ENCODE data around the gene REC8. TPM values are rescaled to one million over a fixed set of nuclear protein-coding genes. Genes with fewer than 3 reads are reported as not detected.
A peak's percentile ranks its signal among the peaks of the same experiment; 100 is the strongest.

Gene REC8
- total RNA-seq, 1 donor from 2014 or later: 18.4 TPM

DNA sequence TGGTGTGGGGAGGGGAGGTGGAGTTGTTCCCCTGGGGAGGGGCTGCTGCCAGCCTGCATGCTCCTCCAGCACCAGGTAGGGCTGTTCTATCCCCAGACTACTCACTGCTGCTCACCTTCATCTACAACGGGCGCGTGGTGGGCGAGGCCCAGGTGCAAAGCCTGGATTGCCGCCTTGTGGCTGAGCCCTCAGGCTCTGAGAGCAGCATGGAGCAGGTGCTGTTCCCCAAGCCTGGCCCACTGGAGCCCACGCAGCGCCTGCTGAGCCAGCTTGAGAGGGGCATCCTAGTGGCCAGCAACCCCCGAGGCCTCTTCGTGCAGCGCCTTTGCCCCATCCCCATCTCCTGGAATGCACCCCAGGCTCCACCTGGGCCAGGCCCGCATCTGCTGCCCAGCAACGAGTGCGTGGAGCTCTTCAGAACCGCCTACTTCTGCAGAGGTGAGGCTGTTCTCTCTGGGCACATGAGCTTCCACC lies 7.3 kb upstream of the REC8 start:
- peaks cover 83% of the 10 kb centered on the region for H3K36me3 ChIP-seq

DNA sequence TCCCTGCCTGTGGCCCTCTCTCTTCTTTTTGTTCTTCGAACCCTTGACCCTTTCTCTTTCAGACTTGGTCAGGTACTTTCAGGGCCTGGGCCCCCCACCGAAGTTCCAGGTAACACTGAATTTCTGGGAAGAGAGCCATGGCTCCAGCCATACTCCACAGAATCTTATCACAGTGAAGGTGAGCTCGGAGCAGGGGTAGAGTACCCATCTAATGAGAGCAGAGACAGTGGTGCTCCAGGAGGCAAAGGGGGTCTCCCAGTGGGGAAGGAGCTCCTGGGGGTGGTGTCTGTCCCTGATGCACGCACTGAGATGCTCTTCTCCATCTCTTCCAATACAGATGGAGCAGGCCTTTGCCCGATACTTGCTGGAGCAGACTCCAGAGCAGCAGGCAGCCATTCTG lies 6.1 kb upstream of the REC8 start:
- Histone ChIP-seq H3K9me3 (no peaks in the 10 kb centered on the region), H3K27me3 (ENCODE audit: low read depth) (no peaks in the 10 kb centered on the region), H3K4me1 (peaks cover 25% of the 10 kb centered on the region), H3K4me3 (no peak overlapping the region), H3K36me3 (peaks cover 80% of the 10 kb centered on the region), H3K27ac (no peak overlapping the region)
- intact Hi-C loops (cut with DNase I): no loop called here
- TF ChIP-seq, protein P1, sequence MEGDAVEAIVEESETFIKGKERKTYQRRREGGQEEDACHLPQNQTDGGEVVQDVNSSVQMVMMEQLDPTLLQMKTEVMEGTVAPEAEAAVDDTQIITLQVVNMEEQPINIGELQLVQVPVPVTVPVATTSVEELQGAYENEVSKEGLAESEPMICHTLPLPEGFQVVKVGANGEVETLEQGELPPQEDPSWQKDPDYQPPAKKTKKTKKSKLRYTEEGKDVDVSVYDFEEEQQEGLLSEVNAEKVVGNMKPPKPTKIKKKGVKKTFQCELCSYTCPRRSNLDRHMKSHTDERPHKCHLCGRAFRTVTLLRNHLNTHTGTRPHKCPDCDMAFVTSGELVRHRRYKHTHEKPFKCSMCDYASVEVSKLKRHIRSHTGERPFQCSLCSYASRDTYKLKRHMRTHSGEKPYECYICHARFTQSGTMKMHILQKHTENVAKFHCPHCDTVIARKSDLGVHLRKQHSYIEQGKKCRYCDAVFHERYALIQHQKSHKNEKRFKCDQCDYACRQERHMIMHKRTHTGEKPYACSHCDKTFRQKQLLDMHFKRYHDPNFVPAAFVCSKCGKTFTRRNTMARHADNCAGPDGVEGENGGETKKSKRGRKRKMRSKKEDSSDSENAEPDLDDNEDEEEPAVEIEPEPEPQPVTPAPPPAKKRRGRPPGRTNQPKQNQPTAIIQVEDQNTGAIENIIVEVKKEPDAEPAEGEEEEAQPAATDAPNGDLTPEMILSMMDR (IDR thresholded peaks at IDR 0.05): no peak
- DNase-seq: peak; percentile 12
- no peak for ATAC-seq

More for the DNA sequence above, 7.3 kb upstream of the REC8 start:
- Histone ChIP-seq H3K27ac (no peak overlapping the region), H3K27me3 (ENCODE audit: low read depth) (no peaks in the 10 kb centered on the region), H3K9me3 (no peaks in the 10 kb centered on the region), H3K4me1 (peaks cover 31% of the 10 kb centered on the region), H3K4me3 (no peak overlapping the region)
- intact Hi-C loops (cut with DNase I): no loop called here
- TF ChIP-seq, protein P1 (IDR thresholded peaks at IDR 0.05): no peak
- DNase-seq (peak; percentile 42), ATAC-seq (no peak)

DNA sequence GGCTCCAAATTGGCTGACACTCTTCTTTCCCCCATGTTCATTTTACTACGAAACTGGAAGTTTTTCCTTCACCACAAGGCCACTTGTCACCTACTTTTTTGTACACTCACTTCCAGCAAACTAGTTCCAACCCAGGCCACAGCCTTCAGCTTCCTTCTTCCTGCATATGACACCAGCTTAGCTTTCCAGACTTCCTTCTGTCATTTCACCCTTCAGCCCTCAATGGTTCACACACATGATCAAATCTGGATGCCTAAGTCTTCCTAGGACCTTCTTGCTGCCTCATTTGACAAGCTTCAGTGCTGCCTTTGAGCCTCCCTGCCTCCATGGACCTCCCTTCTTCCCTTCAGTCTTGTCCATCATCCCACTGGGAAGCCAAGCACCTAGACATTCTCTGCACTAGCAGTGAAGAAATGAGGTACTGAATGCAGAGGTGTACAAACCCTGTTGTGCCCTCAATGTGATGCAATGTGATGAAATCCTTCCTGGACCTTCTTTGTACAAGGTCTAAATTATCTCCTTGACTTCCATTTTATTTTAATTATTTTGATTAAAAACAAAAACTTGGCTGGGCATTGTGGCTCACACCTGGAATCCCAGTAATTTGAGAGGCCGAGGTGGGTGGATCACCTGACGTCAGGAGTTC lies 4.3 kb upstream of the REC8 start:
- Histone ChIP-seq H3K4me1 (peaks cover 27% of the 10 kb centered on the region), H3K4me3 (no peak overlapping the region), H3K27ac (peak overlapping the region; percentile 3), H3K9me3 (no peaks in the 10 kb centered on the region), H3K36me3 (peaks cover 83% of the 10 kb centered on the region), H3K27me3 (ENCODE audit: low read depth) (no peaks in the 10 kb centered on the region)
- ATAC-seq (peak in 1 of 2 donors; percentile 2), DNase-seq (no peak)
- intact Hi-C loops (cut with DNase I): no loop called here
- TF ChIP-seq, protein P1 (IDR thresholded peaks at IDR 0.05): no peak

DNA sequence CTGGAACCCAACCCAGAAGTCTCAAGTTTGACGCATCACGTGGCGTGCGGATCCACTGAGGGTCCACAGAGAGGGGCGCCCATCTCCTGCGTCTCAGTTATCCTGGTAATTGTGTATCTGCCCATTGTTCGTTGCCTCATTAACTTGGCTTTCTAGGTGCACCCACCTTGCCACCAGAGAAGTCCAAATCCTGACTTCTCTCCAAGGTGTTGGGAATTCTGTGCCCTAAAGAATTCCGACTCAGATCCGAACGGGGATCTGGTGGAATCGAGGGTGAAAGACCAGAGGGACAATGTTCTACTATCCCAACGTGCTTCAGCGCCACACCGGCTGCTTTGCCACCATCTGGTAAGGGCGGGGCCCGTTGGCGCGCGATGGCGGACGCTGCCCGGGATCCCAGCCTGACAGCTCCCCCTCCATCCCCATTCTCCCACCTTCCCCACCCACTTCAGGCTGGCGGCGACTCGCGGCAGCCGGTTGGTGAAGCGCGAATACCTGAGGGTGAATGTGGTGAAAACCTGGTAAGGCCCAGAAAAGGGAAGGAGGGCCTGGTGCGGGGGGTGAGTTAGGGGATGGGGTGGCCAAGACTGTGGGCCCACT lies 481 bp downstream of the REC8 start:
- peak in 1 of 2 donors; percentile 8 for ATAC-seq
- intact Hi-C loops (cut with DNase I): no loop called here
- Histone ChIP-seq H3K4me3 (peak overlapping the region; percentile 44), H3K27ac (peak overlapping the region; percentile 60), H3K27me3 (ENCODE audit: low read depth) (no peaks in the 10 kb centered on the region), H3K4me1 (peaks cover 13% of the 10 kb centered on the region), H3K9me3 (no peaks in the 10 kb centered on the region), H3K36me3 (peaks cover 76% of the 10 kb centered on the region)
- DNase-seq: no peak
- TF ChIP-seq, protein P1 (IDR thresholded peaks at IDR 0.05): no peak

DNA sequence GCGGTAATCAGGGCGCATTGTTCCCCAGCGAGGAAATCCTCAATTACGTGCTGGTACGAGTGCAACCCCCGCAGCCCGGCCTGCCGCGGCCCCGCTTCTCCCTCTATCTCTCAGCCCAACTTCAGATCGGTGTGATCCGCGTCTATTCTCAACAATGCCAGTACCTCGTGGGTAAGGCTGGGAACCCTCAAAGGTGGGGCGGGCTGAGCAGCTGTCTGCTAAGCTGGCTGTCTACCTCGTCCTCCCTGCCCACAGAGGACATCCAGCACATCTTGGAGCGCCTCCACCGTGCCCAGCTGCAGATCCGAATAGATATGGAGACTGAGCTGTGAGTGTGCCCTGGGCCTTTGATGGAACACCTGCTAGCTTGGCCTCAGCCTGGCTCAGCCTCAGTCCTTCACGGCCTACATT lies 996 bp downstream of the REC8 start:
- peak overlapping the region; percentile 44 for H3K4me3 ChIP-seq
- H3K27ac ChIP-seq: no peak overlapping the region
- intact Hi-C loops (cut with DNase I): no loop called here
- H3K36me3 ChIP-seq: peaks cover 76% of the 10 kb centered on the region
- TF ChIP-seq, protein P1 (IDR thresholded peaks at IDR 0.05): no peak
- no peaks in the 10 kb centered on the region for H3K9me3 ChIP-seq
- H3K27me3 ChIP-seq (ENCODE audit: low read depth): no peaks in the 10 kb centered on the region
- no peak for ATAC-seq
- DNase-seq: no peak
- H3K4me1 ChIP-seq: peaks cover 13% of the 10 kb centered on the region
